Aorta (tissue), 5 donors: ENCODE data around the gene BMP8A. TPM values are rescaled to one million over a fixed set of nuclear protein-coding genes. Genes with fewer than 3 reads are reported as not detected.
"Not testable (repeated sequence)": the region's sequence is repeated elsewhere in the genome, so short reads cannot be mapped to it uniquely, and the experiment has no call there.

Experiments
- ATAC-seq: fragments of 200-7000 bp; cut with Tn5 transposase; one replicate; pipeline ENCODE4 v1.9.1; 2022; ENCODE audit warnings: moderate library complexity; ENCODE audit not compliant: low FRiP score
- DNase-seq, 2 donors: peaks; one replicate each; pipeline ENCODE4 v3.0.0-alpha.2; 2020
- H3K27ac ChIP-seq, 2 donors: one replicate each; pipeline ENCODE4 v1.5.1; 2013; ENCODE audit warnings: low read length in 2 of 2, mild to moderate bottlenecking in 2 of 2, moderate library complexity in 2 of 2, control low read depth in 1 of 2, inconsistent platforms in 1 of 2, low read depth in 1 of 2
- H3K27me3 ChIP-seq, 2 donors: one replicate each; pipeline ENCODE4 v1.6.1; 2013; ENCODE audit warnings: control low read depth in 1 of 2, low read length in 1 of 2, mild to moderate bottlenecking in 1 of 2, moderate library complexity in 1 of 2; ENCODE audit not compliant: insufficient read depth in 2 of 2, control insufficient read depth in 1 of 2
- H3K36me3 ChIP-seq, 2 donors: one replicate each; pipeline ENCODE4 v1.6.1; 2013; ENCODE audit warnings: control low read depth in 1 of 2, low read length in 1 of 2, mild to moderate bottlenecking in 1 of 2; ENCODE audit not compliant: insufficient read depth in 2 of 2, control insufficient read depth in 1 of 2
- H3K4me1 ChIP-seq, 2 donors: one replicate each; pipeline ENCODE4 v1.6.1; 2013; ENCODE audit warnings: low read length in 2 of 2, control low read depth in 1 of 2, mild to moderate bottlenecking in 1 of 2, moderate library complexity in 1 of 2; ENCODE audit not compliant: insufficient read depth in 2 of 2, control insufficient read depth in 1 of 2
- H3K4me3 ChIP-seq, 2 donors: one replicate each; pipeline ENCODE4 v1.5.1; 2013; ENCODE audit warnings: low read length in 2 of 2, control low read depth in 1 of 2, mild to moderate bottlenecking in 1 of 2
- H3K9me3 ChIP-seq: one replicate; pipeline ENCODE4 v1.6.1; 2013; ENCODE audit warnings: mild to moderate bottlenecking, low read length; ENCODE audit not compliant: control insufficient read depth
- WGBS, 2 donors: extraction: QIAGEN DNeasy Blood & Tissue Kit; methylation state at CpG; one replicate each; pipeline ENCODE4 v1.1.7; 2013; 5-methylcytosine and 5-hydroxymethylcytosine counted together
- intact Hi-C, 2 donors: fragments of 100-400 bp; cut with DNase I; formaldehyde crosslinking; loops; one replicate each; pipeline versions ENCODE4 v1.14.2 to v1.15.0; 2022
- polyA plus RNA-seq, 2 donors: library from polyadenylated mRNA; stranded (reverse); fragments of 200-250 nt; gene quantifications; one replicate each; pipeline ENCODE4 v1.2.3, GENCODE V29; 2013
- total RNA-seq, 2 donors: library from RNA; stranded (reverse); fragmentation: NEBNext Ultra II Directional; extraction: Animal tissue kit (Norgen Biotek cat#: 25700); gene quantifications; one replicate each; pipeline ENCODE4 v1.2.1, GENCODE V29; 2021
- donor health status: healthy with polysubstance abuse.
- donor health status: Bipolar disorder and iron deficiency.
- donor health status: DM: no; HTN: no; CAD: no.
- donor health status: DM: no; HTN: no; CAD: no.
- donor health status: DM: yes; HTN: yes; CAD: no.

The BMP8A gene
- total and polyA plus RNA-seq, 4 donors, result not detected

DNA sequence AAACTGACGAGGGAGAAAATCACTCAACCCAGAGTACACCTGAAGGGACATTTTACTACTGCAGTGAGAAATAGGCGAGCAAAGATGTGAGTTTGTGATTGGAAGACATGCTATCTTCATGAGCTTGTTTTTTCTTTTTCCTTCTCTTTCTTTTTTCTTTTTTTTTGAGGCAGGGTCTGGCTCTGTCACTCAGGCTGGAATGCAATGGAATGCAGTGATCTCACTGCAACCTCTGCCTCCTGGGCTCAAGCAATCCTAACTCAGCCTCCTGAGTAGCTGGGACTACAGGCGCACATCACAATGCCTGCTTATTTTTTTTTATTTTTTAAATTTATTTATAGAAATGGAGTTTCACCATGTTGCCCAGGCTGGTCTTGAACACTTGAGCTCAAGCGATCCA lies 25.4 kb downstream of the BMP8A start:
- H3K27ac ChIP-seq, intact Hi-C loops, H3K27me3 ChIP-seq, H3K4me1 ChIP-seq, H3K4me3 ChIP-seq, H3K9me3 ChIP-seq, H3K36me3 ChIP-seq, ATAC-seq: not testable (repeated sequence)
- 81 to 85% methylated on average over 3 to 4 of the region's 4 CpGs for WGBS, 2 donors
- DNase-seq, result peak in 1 of 2 donors; percentile 2

DNA sequence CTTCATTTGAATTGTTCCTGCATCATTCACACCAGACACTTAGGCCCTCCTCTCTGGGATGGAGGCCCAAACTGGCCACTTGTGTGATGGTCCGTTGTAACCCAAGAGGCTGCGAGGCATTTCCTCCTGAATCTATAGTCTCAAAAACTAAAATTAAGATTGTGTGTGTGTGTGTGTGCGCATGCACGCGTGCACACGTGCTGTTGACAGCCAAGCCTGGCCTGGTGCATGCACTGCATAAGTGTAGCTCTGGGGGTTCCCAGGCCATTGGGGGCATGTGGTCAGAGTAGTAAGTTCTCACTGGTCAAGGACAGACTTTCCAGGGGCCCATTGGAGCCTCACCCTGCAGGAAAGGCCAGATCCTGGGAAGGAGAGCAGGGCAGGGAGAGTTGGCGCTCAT lies 26.5 kb downstream of the BMP8A start:
- intact Hi-C loops, result not testable (repeated sequence)

DNA sequence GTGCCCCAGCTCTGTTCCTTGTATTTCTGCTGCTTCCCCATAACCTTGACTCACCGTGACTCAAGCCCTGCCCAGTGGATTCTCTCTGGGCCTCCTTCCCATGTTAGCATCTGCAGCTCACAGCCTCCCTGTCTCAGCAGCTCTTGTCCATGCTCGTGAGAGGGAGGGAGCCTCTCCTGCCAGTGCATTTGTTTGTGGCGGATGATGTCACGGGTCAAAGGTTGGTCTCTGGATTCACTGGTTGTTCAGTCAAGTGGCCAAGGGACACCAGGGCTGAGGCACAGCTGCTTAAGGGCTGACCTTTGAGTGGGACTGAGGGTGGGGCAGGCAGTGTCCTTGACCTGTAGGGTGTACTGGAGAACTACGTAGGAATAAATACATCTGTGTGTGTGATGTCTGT lies 27.9 kb downstream of the BMP8A start:
- H3K4me1 ChIP-seq, H3K4me3 ChIP-seq, intact Hi-C loops, H3K9me3 ChIP-seq, ATAC-seq, H3K36me3 ChIP-seq, H3K27ac ChIP-seq, H3K27me3 ChIP-seq: not testable (repeated sequence)
- DNase-seq, result peak in 1 of 2 donors; percentile 14
- WGBS, 2 donors, result 74 to 79% methylated on average over 2 of the region's 5 CpGs

More for the DNA sequence above, 26.5 kb downstream of the BMP8A start:
- ATAC-seq, H3K4me1 ChIP-seq, H3K9me3 ChIP-seq, H3K27me3 ChIP-seq, H3K36me3 ChIP-seq, H3K27ac ChIP-seq, H3K4me3 ChIP-seq: not testable (repeated sequence)
- 84 to 86% methylated on average over 6 of the region's 7 CpGs for WGBS, 2 donors
- DNase-seq, result peak in 1 of 2 donors; percentile 7

DNA sequence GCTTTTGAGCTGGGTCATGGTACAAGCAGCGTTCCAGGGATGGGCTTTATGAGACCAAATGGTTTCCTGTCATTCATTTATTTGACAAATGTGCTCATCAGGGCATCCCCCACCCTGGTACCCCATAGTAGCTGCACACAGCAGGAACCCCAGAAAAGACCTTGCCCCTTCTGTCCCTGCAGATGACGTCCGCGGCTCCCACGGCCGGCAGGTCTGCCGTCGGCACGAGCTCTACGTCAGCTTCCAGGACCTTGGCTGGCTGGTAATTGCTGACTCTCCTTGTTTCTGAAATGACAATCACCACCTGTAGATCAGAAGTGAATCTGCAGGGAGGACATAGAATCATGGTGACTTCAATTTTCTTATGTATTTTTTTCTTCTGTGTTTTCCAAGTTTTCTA lies 30.8 kb downstream of the BMP8A start:
- H3K4me3 ChIP-seq, ATAC-seq, intact Hi-C loops, H3K27me3 ChIP-seq, H3K36me3 ChIP-seq, H3K27ac ChIP-seq, H3K9me3 ChIP-seq, H3K4me1 ChIP-seq: not testable (repeated sequence)
- WGBS, 2 donors, result 58 to 81% methylated on average over 10 of the region's 10 CpGs
- peak; percentile 16 to 25 for DNase-seq

DNA sequence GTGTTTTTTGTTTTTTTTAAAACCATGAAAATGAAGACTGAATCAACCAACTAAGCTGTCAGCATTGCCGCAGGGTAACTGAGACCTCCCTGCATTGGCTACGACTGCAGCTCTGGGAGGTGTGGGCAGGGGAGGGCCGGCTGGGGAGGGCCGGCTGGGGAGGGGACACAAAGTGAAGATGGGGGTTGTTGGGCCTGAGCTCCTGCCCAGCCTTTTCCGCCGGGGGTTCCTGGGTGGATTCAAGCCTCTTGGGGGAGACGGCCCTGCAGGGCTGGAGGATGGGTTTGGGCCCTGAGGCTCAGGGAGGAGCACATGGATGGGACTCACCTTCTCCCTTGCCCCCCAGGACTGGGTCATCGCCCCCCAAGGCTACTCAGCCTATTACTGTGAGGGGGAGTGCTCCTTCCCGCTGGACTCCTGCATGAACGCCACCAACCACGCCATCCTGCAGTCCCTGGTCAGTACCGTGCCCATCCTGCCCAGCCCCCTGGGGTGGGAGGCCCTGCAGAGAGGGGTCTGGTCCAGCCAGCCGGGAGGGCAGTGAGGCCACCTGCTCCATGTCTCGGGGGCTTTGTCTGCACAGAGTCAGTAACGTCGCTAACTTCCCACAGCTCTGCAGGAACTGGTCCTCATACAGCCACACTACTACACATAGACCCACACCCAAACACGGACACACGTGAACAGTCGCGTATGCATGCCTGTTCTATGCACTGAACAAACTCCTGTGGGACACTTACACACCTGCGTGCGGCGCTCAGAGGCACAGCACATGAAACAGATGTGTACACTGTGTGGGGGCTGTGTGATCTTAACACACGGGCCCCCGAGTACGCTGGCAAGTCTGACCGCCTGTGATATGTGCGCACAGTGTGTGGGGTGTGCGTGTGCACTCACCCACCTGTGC lies 31.5 kb downstream of the BMP8A start:
- Histone ChIP-seq H3K4me1 (no peaks in the 10 kb centered on the region), H3K27me3 (no peaks in the 10 kb centered on the region), H3K27ac (no peak overlapping the region), H3K36me3 (no peaks in the 10 kb centered on the region), H3K4me3 (no peak overlapping the region), H3K9me3 (no peaks in the 10 kb centered on the region)
- ATAC-seq (no peak), DNase-seq (peak; percentile 40 to 59)
- intact Hi-C loops, result no loop called here
- 84% methylated on average over 26 to 29 of the region's 29 CpGs for WGBS, 2 donors

DNA sequence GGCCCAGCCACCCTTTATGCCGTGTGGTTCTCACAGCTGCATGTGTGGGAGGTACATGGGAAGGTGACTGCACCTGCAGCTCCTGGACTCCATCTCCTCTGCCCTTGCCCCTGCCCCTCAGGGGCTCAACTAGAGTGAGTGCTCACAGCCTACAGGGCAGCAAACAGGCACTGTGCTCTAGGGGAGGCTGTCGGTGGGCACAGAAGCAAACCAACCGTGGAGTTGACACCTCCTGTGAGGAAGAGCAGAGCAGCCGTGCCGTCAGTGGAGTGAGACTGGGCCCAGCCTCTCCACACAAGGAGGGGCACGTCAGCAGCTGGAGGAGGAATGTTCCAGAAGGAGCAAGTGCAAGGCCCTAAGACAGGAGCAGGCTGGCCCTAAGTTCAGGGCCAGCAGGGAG lies 32.7 kb downstream of the BMP8A start:
- no peak overlapping the region for H3K27ac ChIP-seq
- WGBS, 2 donors, result 62 to 67% methylated on average over 6 of the region's 6 CpGs
- DNase-seq (peak in 1 of 2 donors; percentile 59), ATAC-seq (no peak)
- no peaks in the 10 kb centered on the region for H3K27me3 ChIP-seq
- intact Hi-C loops, result no loop called here
- peaks cover 0 to 2% of the 10 kb centered on the region in 2 donors for H3K36me3 ChIP-seq
- H3K4me1 ChIP-seq, result no peaks in the 10 kb centered on the region
- no peak overlapping the region for H3K4me3 ChIP-seq
- no peaks in the 10 kb centered on the region for H3K9me3 ChIP-seq

DNA sequence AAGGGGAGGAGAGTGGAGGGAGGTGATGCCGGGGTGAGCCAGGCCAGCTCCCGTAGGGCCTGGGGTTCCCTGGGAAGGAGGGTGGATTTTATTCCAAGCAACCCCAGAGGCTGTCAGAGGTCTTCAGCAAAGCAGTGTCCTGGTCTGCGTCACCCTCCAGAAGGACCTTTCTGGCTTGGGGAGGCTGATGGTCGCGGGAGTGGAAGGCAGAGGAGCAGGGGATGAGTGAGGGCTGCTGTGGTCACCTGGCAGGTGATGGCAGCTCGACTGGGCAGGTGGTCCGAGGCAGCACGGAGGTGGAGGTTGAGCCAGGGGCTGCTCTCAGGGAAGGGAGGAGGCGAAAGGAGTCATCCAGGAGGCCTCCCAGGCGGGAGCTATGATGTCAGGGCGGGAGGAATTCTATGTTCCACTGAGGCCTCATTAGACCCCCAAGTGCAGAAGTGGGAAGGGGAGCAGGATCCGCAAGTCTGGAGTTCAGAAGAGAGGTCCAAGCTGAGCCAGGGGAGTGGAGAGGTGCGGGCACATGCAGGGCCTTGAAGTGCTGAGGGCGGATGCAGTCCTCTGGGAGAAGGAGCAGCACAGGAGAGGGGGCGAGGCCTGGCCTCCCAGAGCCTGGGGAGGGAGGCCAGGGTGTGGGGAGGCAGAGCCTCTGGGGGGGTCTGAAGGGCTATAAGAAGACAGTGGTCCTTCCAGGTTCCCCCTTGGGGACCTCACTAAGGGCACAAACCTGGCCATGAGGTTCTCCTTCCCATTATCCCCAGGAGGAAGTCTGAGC lies 33.3 kb downstream of the BMP8A start:
- no peaks in the 10 kb centered on the region for H3K4me1 ChIP-seq
- DNase-seq (peak; percentile 43 to 56), ATAC-seq (no peak)
- no peaks in the 10 kb centered on the region for H3K27me3 ChIP-seq
- H3K4me3 ChIP-seq, result no peak overlapping the region
- H3K36me3 ChIP-seq, result peaks cover 0 to 2% of the 10 kb centered on the region in 2 donors
- no peak overlapping the region for H3K27ac ChIP-seq
- intact Hi-C loops, result no loop called here
- H3K9me3 ChIP-seq, result no peaks in the 10 kb centered on the region
- 89% methylated on average over 14 to 15 of the region's 15 CpGs for WGBS, 2 donors

DNA sequence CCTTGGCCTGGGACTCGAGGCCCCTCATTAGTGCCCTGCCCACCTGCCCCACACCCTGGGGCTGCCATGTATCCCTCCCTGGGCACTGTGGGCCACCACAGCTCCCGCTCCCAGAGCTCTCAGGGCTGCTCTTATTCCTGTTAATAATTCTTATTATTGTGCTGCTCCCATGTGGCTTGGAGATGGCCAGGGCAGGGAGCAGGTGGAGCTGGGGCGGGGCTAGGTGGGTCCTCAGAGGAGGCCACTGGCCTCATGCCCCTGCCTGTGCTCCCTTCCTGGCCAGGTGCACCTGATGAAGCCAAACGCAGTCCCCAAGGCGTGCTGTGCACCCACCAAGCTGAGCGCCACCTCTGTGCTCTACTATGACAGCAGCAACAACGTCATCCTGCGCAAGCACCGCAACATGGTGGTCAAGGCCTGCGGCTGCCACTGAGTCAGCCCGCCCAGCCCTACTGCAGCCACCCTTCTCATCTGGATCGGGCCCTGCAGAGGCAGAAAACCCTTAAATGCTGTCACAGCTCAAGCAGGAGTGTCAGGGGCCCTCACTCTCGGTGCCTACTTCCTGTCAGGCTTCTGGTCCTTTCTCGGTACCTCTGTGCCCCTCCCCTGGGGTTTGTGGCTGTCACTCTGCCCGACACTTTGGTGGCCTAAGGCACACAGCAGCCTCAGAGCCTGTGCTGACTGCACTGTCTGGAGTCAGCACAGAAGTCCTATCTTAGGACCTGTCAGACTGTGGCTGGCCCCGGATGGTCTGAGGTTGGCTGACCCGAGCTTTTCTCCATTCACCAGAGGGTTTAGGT lies 34.1 kb downstream of the BMP8A start:
- no peak overlapping the region for H3K27ac ChIP-seq
- no peaks in the 10 kb centered on the region for H3K4me1 ChIP-seq
- no peak for ATAC-seq
- intact Hi-C loops, result no loop called here
- WGBS, 2 donors, result 85 to 89% methylated on average over 17 of the region's 17 CpGs
- H3K27me3 ChIP-seq, result no peaks in the 10 kb centered on the region
- DNase-seq, result peak in 1 of 2 donors; percentile 56
- H3K36me3 ChIP-seq, result peaks cover 0 to 2% of the 10 kb centered on the region in 2 donors
- H3K4me3 ChIP-seq, result no peak overlapping the region
- H3K9me3 ChIP-seq, result no peaks in the 10 kb centered on the region
